Hepatocyte (in vitro differentiated cells): ENCODE data around the gene ENTPD2. TPM values are rescaled to one million over a fixed set of nuclear protein-coding genes. Genes with fewer than 3 reads are reported as not detected.

Experiments
- DNase-seq: peaks from one replicate; pipeline ENCODE4 v3.0.0-alpha.2; 2016; ENCODE audit warnings: low spot score
- H2AFZ ChIP-seq: fragments of 200-600 bp; sonication (generic); 2 replicates; pipeline ENCODE4 v1.6.0; 2016; ENCODE audit warnings: antibody characterized with exemption, mild to moderate bottlenecking
- H3K27ac ChIP-seq: fragments of 200-600 bp; sonication (generic); 2 replicates; pipeline ENCODE4 v1.5.1; 2016; ENCODE audit warnings: mild to moderate bottlenecking
- H3K27me3 ChIP-seq: fragments of 200-600 bp; sonication (generic); 2 replicates; pipeline ENCODE4 v1.6.1; 2016
- H3K36me3 ChIP-seq: fragments of 200-600 bp; sonication (generic); replicated peaks from 2 replicates; pipeline ENCODE4 v1.5.1; 2016; ENCODE audit warnings: low read depth; ENCODE audit not compliant: insufficient read depth
- H3K4me1 ChIP-seq: fragments of 200-600 bp; sonication (generic); 2 replicates; pipeline ENCODE4 v1.5.1; 2016; ENCODE audit warnings: mild to moderate bottlenecking, moderate library complexity; ENCODE audit not compliant: insufficient read depth
- H3K4me2 ChIP-seq: fragments of 200-600 bp; sonication (generic); 2 replicates; pipeline ENCODE4 v1.6.0; 2016
- H3K4me3 ChIP-seq: fragments of 200-600 bp; sonication (generic); 2 replicates; pipeline ENCODE4 v1.5.1; 2016; ENCODE audit warnings: mild to moderate bottlenecking
- H3K79me2 ChIP-seq: fragments of 200-600 bp; sonication (generic); 2 replicates; pipeline ENCODE4 v1.6.0; 2017; ENCODE audit warnings: mild to moderate bottlenecking
- H3K9me2 ChIP-seq: fragments of 200-600 bp; sonication (generic); replicated peaks from 2 replicates; pipeline ENCODE4 v1.6.0; 2017; ENCODE audit warnings: mild to moderate bottlenecking; ENCODE audit not compliant: insufficient read depth
- H3K9me3 ChIP-seq: fragments of 200-600 bp; sonication (generic); 2 replicates; pipeline ENCODE4 v1.5.1; 2016; ENCODE audit warnings: low read depth, mild to moderate bottlenecking
- H4K20me1 ChIP-seq: fragments of 200-600 bp; sonication (generic); 2 replicates; pipeline ENCODE4 v1.6.0; 2016; ENCODE audit warnings: mild to moderate bottlenecking; ENCODE audit not compliant: insufficient read depth, poor library complexity, severe bottlenecking
- CTCF ChIP-seq: fragments of 200-600 bp; sonication (generic); IDR thresholded peaks from 2 replicates; pipeline ENCODE4 v1.5.1; 2016; ENCODE audit warnings: antibody characterized with exemption, mild to moderate bottlenecking; ENCODE audit not compliant: poor library complexity
- EZH2 ChIP-seq: fragments of 200-600 bp; sonication (generic); IDR thresholded peaks from 2 replicates; pipeline ENCODE4 v1.6.1; 2016; ENCODE audit warnings: antibody characterized with exemption, mild to moderate bottlenecking, borderline replicate concordance
- EZH2phosphoT487 ChIP-seq: fragments of 200-600 bp; sonication (generic); IDR thresholded peaks from one replicate; pipeline ENCODE4 v1.6.1; 2018; ENCODE audit warnings: antibody characterized with exemption, mild to moderate bottlenecking, low read depth, moderate library complexity; ENCODE audit not compliant: unreplicated experiment, severe bottlenecking
- WGBS: methylation state at CpG from one replicate; pipeline ENCODE4 v1.1.6; 2016; ENCODE audit warnings: low lambda C conversion rate; ENCODE audit errors: missing lambda C conversion rate; 5-methylcytosine and 5-hydroxymethylcytosine counted together
- polyA plus RNA-seq: library from polyadenylated mRNA; unstranded; fragments of >200 nt; fragmentation: Nextera tagmentation; extraction: Ambion mirVana; gene quantifications from 2 replicates; pipeline ENCODE4 v1.2.1, GENCODE V29; 2016
- total RNA-seq: library from RNA; depleted of rRNA; stranded (reverse); fragments of >200 nt; gene quantifications from 2 replicates; pipeline ENCODE4 v1.2.3, GENCODE V29; 2014

The ENTPD2 gene
- total and polyA plus RNA-seq, 2 experiments from 2014 or later: 1.1 to 1.8 TPM

GRCh38 chr9:137056739-137057415 lies 3.0 kb upstream of the ENTPD2 start:
- Histone ChIP-seq H3K79me2 (no peaks in the 10 kb centered on the region), H3K4me2 (no peak overlapping the region), H3K9me2 (no peaks in the 10 kb centered on the region), H2AFZ (no peak overlapping the region), H3K27ac (peak overlapping the region; percentile 37), H4K20me1 (no peaks in the 10 kb centered on the region), H3K9me3 (no peaks in the 10 kb centered on the region), H3K27me3 (peaks cover 16% of the 10 kb centered on the region), H3K4me3 (no peak overlapping the region), H3K36me3 (no peaks in the 10 kb centered on the region), H3K4me1 (peaks cover 46% of the 10 kb centered on the region)
- DNase-seq: no peak
- no peak for TF ChIP-seq CTCF
- TF ChIP-seq EZH2: no peak
- TF ChIP-seq EZH2phosphoT487: no peak
- 81% methylated on average over 17 of the region's 17 CpGs for WGBS

GRCh38 chr9:137055385-137056364 lies 1.8 kb upstream of the ENTPD2 start:
- peak; percentile 90 for DNase-seq
- peak overlapping the region; percentile 97 for H3K4me2 ChIP-seq
- WGBS: 52% methylated on average over 24 of the region's 28 CpGs
- TF ChIP-seq EZH2phosphoT487: no peak
- TF ChIP-seq EZH2: no peak
- TF ChIP-seq CTCF: no peak
- no peaks in the 10 kb centered on the region for H4K20me1 ChIP-seq
- no peaks in the 10 kb centered on the region for H3K9me2 ChIP-seq
- H3K27ac ChIP-seq: peak overlapping the region; percentile 66
- no peaks in the 10 kb centered on the region for H3K36me3 ChIP-seq
- H3K4me1 ChIP-seq: peaks cover 46% of the 10 kb centered on the region
- no peak overlapping the region for H3K4me3 ChIP-seq
- no peaks in the 10 kb centered on the region for H3K9me3 ChIP-seq
- no peaks in the 10 kb centered on the region for H3K79me2 ChIP-seq
- no peak overlapping the region for H2AFZ ChIP-seq
- peaks cover 18% of the 10 kb centered on the region for H3K27me3 ChIP-seq

GRCh38 chr9:137054932-137055384 lies 1.1 kb upstream of the ENTPD2 start:
- H2AFZ ChIP-seq: no peak overlapping the region

More at GRCh38 chr9:137054932-137055384, 1.1 kb upstream of the ENTPD2 start:
- Histone ChIP-seq H3K27ac (peak overlapping the region; percentile 60), H3K4me2 (peak overlapping the region; percentile 97), H4K20me1 (no peaks in the 10 kb centered on the region), H3K4me1 (peaks cover 46% of the 10 kb centered on the region), H3K9me2 (no peaks in the 10 kb centered on the region), H3K36me3 (no peaks in the 10 kb centered on the region), H3K9me3 (no peaks in the 10 kb centered on the region), H3K79me2 (no peaks in the 10 kb centered on the region), H3K4me3 (no peak overlapping the region), H3K27me3 (peaks cover 20% of the 10 kb centered on the region)
- WGBS: 83% methylated on average over 17 of the region's 17 CpGs
- DNase-seq: no peak
- TF ChIP-seq EZH2 (no peak), EZH2phosphoT487 (no peak), CTCF (no peak)
